B cell (primary cell): Measurements from ENCODE around the gene TF. TPM values are rescaled to one million over a fixed set of nuclear protein-coding genes. Genes with fewer than 3 reads are reported as not detected.

Experiments used
- ATAC-seq: fragments of 200-7000 bp; cut with Tn5 transposase; one replicate; pipeline ENCODE4 v1.10.0; 2021; ENCODE audit warnings: low read depth, mild to moderate bottlenecking, moderate number of reproducible peaks, moderate library complexity
- CTCF ChIA-PET: fragments of 350-600 bp; sonication (Branson Sonifier 250); formaldehyde crosslinking; loops from one replicate; lab custom pipeline; 2021; ENCODE audit warnings: antibody characterized with exemption, inconsistent platforms; lab: Charles Lee
- POLR2A ChIA-PET: fragments of 350-600 bp; sonication (Branson Sonifier 250); formaldehyde crosslinking; loops from one replicate; lab custom pipeline; 2021; ENCODE audit warnings: antibody characterized with exemption; lab: Charles Lee
- DNase-seq: peaks from one replicate; pipeline ENCODE4 v3.0.0; 2013
- H2AFZ ChIP-seq: 2 replicates; pipeline ENCODE4 v1.6.1; 2012; ENCODE audit warnings: mild to moderate bottlenecking, low read depth, low read length; ENCODE audit not compliant: insufficient read depth, poor library complexity, severe bottlenecking
- H3K27ac ChIP-seq, 2 donors: 1 replicate in 1 of 2; 2 replicates in 1 of 2; pipeline ENCODE4 v1.5.1; 2012 to 2013; ENCODE audit warnings: low read length in 2 of 2, mild to moderate bottlenecking in 2 of 2, moderate library complexity in 1 of 2
- H3K27me3 ChIP-seq, 4 experiments: fragments of 200-600 bp in 1 of 4; sonication (generic) in 1 of 4; replicated peaks in 1 of 4; 1 replicate in 2 of 4; 2 replicates in 2 of 4; pipeline versions ENCODE4 v1.6.1 to v1.7.0; 2013 to 2016; ENCODE audit warnings: low read length in 3 of 4, mild to moderate bottlenecking in 2 of 4, mixed read lengths in 1 of 4, moderate library complexity in 1 of 4; ENCODE audit not compliant: insufficient read depth in 4 of 4, control insufficient read depth in 3 of 4; ENCODE audit errors: control extremely low read depth in 1 of 4
- H3K36me3 ChIP-seq, 2 experiments: replicated peaks in 1 of 2; 1 replicate in 1 of 2; 2 replicates in 1 of 2; pipeline versions ENCODE4 v1.6.1 to v1.7.1; 2013; ENCODE audit warnings: low read length in 1 of 2; ENCODE audit not compliant: insufficient read depth in 2 of 2, control insufficient read depth in 1 of 2; ENCODE audit errors: control extremely low read depth in 1 of 2, extremely low read depth in 1 of 2
- H3K4me1 ChIP-seq, 2 donors: fragments of 200-600 bp in 1 of 2; sonication (generic) in 1 of 2; 1 replicate in 1 of 2; 2 replicates in 1 of 2; pipeline versions ENCODE4 v1.5.1 to v1.6.1; 2013 to 2017; ENCODE audit warnings: low read length in 2 of 2; ENCODE audit not compliant: control insufficient read depth in 2 of 2, insufficient read depth in 2 of 2
- H3K4me2 ChIP-seq: replicated peaks from 2 replicates; pipeline ENCODE3; 2012; ENCODE audit warnings: mild to moderate bottlenecking, low read depth, low read length; ENCODE audit not compliant: poor library complexity, severe bottlenecking
- H3K4me3 ChIP-seq, 5 experiments: fragments of 200-600 bp in 1 of 5; sonication (generic) in 1 of 5; 1 replicate in 3 of 5; 2 replicates in 2 of 5; pipeline versions ENCODE4 v1.5.1 to v1.7.0; 2011 to 2016; ENCODE audit warnings: low read length in 4 of 5, mild to moderate bottlenecking in 4 of 5, low read depth in 2 of 5, control low read depth in 1 of 5, moderate library complexity in 1 of 5; ENCODE audit not compliant: insufficient read depth in 1 of 5; ENCODE audit errors: control extremely low read depth in 1 of 5, extremely low read depth in 1 of 5
- H3K79me2 ChIP-seq: fragments of 200-600 bp; sonication (generic); one replicate; pipeline ENCODE4 v1.6.0; 2016; ENCODE audit warnings: low read length; ENCODE audit not compliant: control insufficient read depth, insufficient read depth
- H3K9ac ChIP-seq: fragments of 200-600 bp; sonication (generic); 2 replicates; pipeline ENCODE4 v1.6.1; 2017; ENCODE audit warnings: mild to moderate bottlenecking, low read length, moderate library complexity
- H3K9me3 ChIP-seq, 3 donors: one replicate each; pipeline versions ENCODE4 v1.6.1 to v1.7.1; 2013; ENCODE audit warnings: low read length in 2 of 3; ENCODE audit not compliant: control insufficient read depth in 2 of 3, insufficient read depth in 1 of 3; ENCODE audit errors: control extremely low read depth in 1 of 3
- H4K20me1 ChIP-seq: 2 replicates; pipeline ENCODE4 v1.6.0; 2012; ENCODE audit warnings: mild to moderate bottlenecking, low read length; ENCODE audit not compliant: insufficient read depth, control insufficient read depth, poor library complexity, severe bottlenecking
- H3K27ac Mint-ChIP-seq: one replicate; pipeline ENCODE4 v1.8.0; 2021; ENCODE audit warnings: mixed read lengths
- H3K27me3 Mint-ChIP-seq: one replicate; pipeline ENCODE4 v1.8.0; 2021; ENCODE audit warnings: mixed read lengths
- H3K4me1 Mint-ChIP-seq: one replicate; pipeline ENCODE4 v1.8.0; 2021; ENCODE audit warnings: mixed read lengths
- H3K4me3 Mint-ChIP-seq: one replicate; pipeline ENCODE4 v1.8.0; 2021; ENCODE audit warnings: mixed read lengths
- H3K9me3 Mint-ChIP-seq: one replicate; pipeline ENCODE4 v1.8.0; 2022; ENCODE audit warnings: mixed read lengths; ENCODE audit not compliant: insufficient read depth
- EZH2 ChIP-seq: IDR thresholded peaks from 2 replicates; pipeline ENCODE4 v1.6.1; 2012; ENCODE audit warnings: borderline replicate concordance, low read depth, mild to moderate bottlenecking, moderate library complexity, low read length; ENCODE audit not compliant: insufficient read depth, poor library complexity, severe bottlenecking
- WGBS: methylation state at CpG from one replicate; pipeline ENCODE4 v1.1.5; 2013; ENCODE audit warnings: missing lambda C conversion rate; ENCODE audit not compliant: insufficient coverage; 5-methylcytosine and 5-hydroxymethylcytosine counted together
- intact Hi-C: fragments of 100-400 bp; cut with micrococcal nuclease; formaldehyde crosslinking; loops from one replicate; pipeline ENCODE4 v1.10.0; 2022
- polyA plus RNA-seq: library from polyadenylated mRNA; depleted of rRNA; stranded (reverse); fragments of >200 nt; gene quantifications from 2 replicates; pipeline ENCODE4 v1.2.3, GENCODE V29; 2012
- total RNA-seq, 2 donors: library from RNA; stranded (reverse); fragments of 120-200 nt in 1 of 2; gene quantifications; 1 replicate in 1 of 2; 2 replicates in 1 of 2; pipeline versions ENCODE4 v1.2.3 to v1.2.4, GENCODE V29; 2013 to 2022
- TF ChIP-seq, protein P1 (sequence below): fragments of 200-600 bp; IDR thresholded peaks from one replicate; pipeline ENCODE4 v1.8.0; 2022; ENCODE audit warnings: antibody characterized with exemption, mild to moderate bottlenecking

Gene TF
- total and polyA plus RNA-seq, 2 donors (not counting 1 experiment from before 2014, with no cell fraction given): 0.27 to 0.37 TPM

DNA sequence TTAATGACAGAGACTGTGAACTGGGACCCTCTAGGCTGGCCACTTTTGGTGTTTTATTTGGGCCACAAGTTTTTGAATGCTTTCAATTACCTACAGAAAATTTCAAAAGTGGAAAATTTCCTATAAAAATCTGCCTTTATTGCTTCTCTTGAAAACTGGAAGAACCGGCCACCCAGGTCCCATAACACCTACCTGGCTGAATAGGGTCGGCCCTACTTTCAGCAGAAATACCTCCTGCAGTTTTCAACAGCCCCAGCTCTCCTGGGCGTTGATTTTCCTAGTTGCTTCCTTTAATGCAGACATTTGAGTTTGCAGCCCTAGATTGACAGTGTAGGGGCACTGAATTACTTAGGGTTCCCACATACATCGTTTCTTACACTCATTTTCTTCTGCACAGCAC lies 58.7 kb downstream of the TF start:
- Mint-ChIP-seq H3K4me1 (peaks cover 18% of the 10 kb centered on the region), H3K27me3 (peaks cover 5% of the 10 kb centered on the region), H3K9me3 (no peaks in the 10 kb centered on the region), H3K27ac (peak overlapping the region; percentile 94), H3K4me3 (peak overlapping the region; percentile 99)
- Histone ChIP-seq H3K4me1 (peaks cover 11 to 13% of the 10 kb centered on the region in 2 donors), H3K27ac (peak overlapping the region in 1 of 2 donors; percentile 10), H3K36me3 (peaks cover 0 to 9% of the 10 kb centered on the region in 2 experiments), H3K79me2 (peaks cover 31% of the 10 kb centered on the region), H3K4me3 (peak overlapping the region in 2 of 5 experiments; percentile 84 to 95), H4K20me1 (no peaks in the 10 kb centered on the region), H3K27me3 (no peaks in the 10 kb centered on the region), H3K4me2 (peak overlapping the region; percentile 80), H3K9ac (peak overlapping the region; percentile 84), H3K9me3 (no peaks in the 10 kb centered on the region), H2AFZ (peak overlapping the region; percentile 98)
- WGBS: 100% methylated on average over 1 of the region's 4 CpGs
- DNase-seq (no peak), ATAC-seq (no peak)
- intact Hi-C loops: loop anchor here (1.0 to 10.0 kb wide), 6 partner anchors 232 to 1388 kb away; partner anchors contain the start of genes ANAPC13, CDV3, CEP63 and DNAJC13
- CTCF ChIA-PET: no interaction called here
- POLR2A ChIA-PET: no interaction called here
- no peak for TF ChIP-seq EZH2
- TF ChIP-seq, protein P1, sequence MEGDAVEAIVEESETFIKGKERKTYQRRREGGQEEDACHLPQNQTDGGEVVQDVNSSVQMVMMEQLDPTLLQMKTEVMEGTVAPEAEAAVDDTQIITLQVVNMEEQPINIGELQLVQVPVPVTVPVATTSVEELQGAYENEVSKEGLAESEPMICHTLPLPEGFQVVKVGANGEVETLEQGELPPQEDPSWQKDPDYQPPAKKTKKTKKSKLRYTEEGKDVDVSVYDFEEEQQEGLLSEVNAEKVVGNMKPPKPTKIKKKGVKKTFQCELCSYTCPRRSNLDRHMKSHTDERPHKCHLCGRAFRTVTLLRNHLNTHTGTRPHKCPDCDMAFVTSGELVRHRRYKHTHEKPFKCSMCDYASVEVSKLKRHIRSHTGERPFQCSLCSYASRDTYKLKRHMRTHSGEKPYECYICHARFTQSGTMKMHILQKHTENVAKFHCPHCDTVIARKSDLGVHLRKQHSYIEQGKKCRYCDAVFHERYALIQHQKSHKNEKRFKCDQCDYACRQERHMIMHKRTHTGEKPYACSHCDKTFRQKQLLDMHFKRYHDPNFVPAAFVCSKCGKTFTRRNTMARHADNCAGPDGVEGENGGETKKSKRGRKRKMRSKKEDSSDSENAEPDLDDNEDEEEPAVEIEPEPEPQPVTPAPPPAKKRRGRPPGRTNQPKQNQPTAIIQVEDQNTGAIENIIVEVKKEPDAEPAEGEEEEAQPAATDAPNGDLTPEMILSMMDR: no peak

GRCh38 chr3:133805384-133805701 lies 59.1 kb downstream of the TF start:
- no peaks in the 10 kb centered on the region for H3K9me3 Mint-ChIP-seq
- peak overlapping the region; percentile 56 to 95 (median 87) for H3K4me3 ChIP-seq

More at GRCh38 chr3:133805384-133805701, 59.1 kb downstream of the TF start:
- Histone ChIP-seq H3K9me3 (no peaks in the 10 kb centered on the region), H2AFZ (peak overlapping the region; percentile 98), H3K4me2 (peak overlapping the region; percentile 80), H3K27ac (peak overlapping the region in 1 of 2 donors; percentile 80), H3K4me1 (peaks cover 11 to 13% of the 10 kb centered on the region in 2 donors), H4K20me1 (no peaks in the 10 kb centered on the region), H3K79me2 (peaks cover 31% of the 10 kb centered on the region), H3K36me3 (peaks cover 1 to 13% of the 10 kb centered on the region in 2 experiments), H3K27me3 (no peaks in the 10 kb centered on the region), H3K9ac (peak overlapping the region; percentile 84)
- DNase-seq: no peak
- ChIA-PET POLR2A (no interaction called here), CTCF (interaction anchor here (3.2 kb wide), 1 partner anchor 12 kb away, joined by 12 read pairs; no protein-coding TSS in a partner anchor)
- no peak for TF ChIP-seq EZH2
- TF ChIP-seq, protein P1: no peak
- Mint-ChIP-seq H3K27me3 (peaks cover 2% of the 10 kb centered on the region), H3K4me3 (peak overlapping the region; percentile 99), H3K27ac (peak overlapping the region; percentile 94), H3K4me1 (peaks cover 18% of the 10 kb centered on the region)
- no peak for ATAC-seq
- WGBS: 0% methylated on average over 3 of the region's 15 CpGs
- intact Hi-C loops: loop anchor here (1.0 to 10.0 kb wide), 6 partner anchors 232 to 1388 kb away; partner anchors contain the start of genes ANAPC13, CDV3, CEP63 and DNAJC13
